Effector memory CD8-positive, alpha-beta T cell (primary cell): Measurements from ENCODE around the gene KRTAP5-6.

Experiments used
- ATAC-seq: fragments of 150-1000 bp; cut with Tn5 transposase; replicated peaks from 2 replicates; pipeline ENCODE4 v1.10.0; 2021; ENCODE audit warnings: mild to moderate bottlenecking, moderate library complexity
- DNase-seq, 3 experiments: peaks; one replicate each; pipeline ENCODE4 v3.0.0; 2021
- H3K27ac Mint-ChIP-seq, 2 donors: one replicate each; pipeline ENCODE4 v1.8.0; 2022; ENCODE audit warnings: mild to moderate bottlenecking in 2 of 2, mixed read lengths in 2 of 2, moderate library complexity in 2 of 2
- H3K27me3 Mint-ChIP-seq, 2 donors: one replicate each; pipeline ENCODE4 v1.8.0; 2022; ENCODE audit warnings: mixed read lengths in 2 of 2
- H3K36me3 Mint-ChIP-seq: one replicate; pipeline ENCODE4 v1.8.0; 2022; ENCODE audit warnings: mild to moderate bottlenecking, moderate library complexity, mixed read lengths; ENCODE audit not compliant: insufficient read depth
- H3K4me1 Mint-ChIP-seq, 2 donors: one replicate each; pipeline ENCODE4 v1.8.0; 2022; ENCODE audit warnings: low read depth in 2 of 2, mixed read lengths in 2 of 2
- H3K4me3 Mint-ChIP-seq, 2 donors: one replicate each; pipeline ENCODE4 v1.8.0; 2022; ENCODE audit warnings: mild to moderate bottlenecking in 2 of 2, mixed read lengths in 2 of 2, moderate library complexity in 2 of 2
- H3K9me3 Mint-ChIP-seq, 2 donors: one replicate each; pipeline ENCODE4 v1.8.0; 2022; ENCODE audit warnings: mixed read lengths in 2 of 2

Gene KRTAP5-6

GRCh38 chr11:1732418-1733008, 35.5 kb downstream of the KRTAP5-6 start:
- Mint-ChIP-seq H3K36me3 (no peaks in the 10 kb centered on the region), H3K27ac (no peak overlapping the region), H3K4me3 (no peak overlapping the region), H3K27me3 (peaks cover 55 to 89% of the 10 kb centered on the region in 2 donors), H3K4me1 (peaks cover 26 to 43% of the 10 kb centered on the region in 2 donors), H3K9me3 (peaks cover 8 to 17% of the 10 kb centered on the region in 2 donors)
- ATAC-seq, result no peak
- DNase-seq, result no peak

GRCh38 chr11:1733009-1733715, 36.2 kb downstream of the KRTAP5-6 start:
- no peak overlapping the region for H3K4me3 Mint-ChIP-seq
- peaks cover 49 to 85% of the 10 kb centered on the region in 2 donors for H3K27me3 Mint-ChIP-seq
- peaks cover 20 to 38% of the 10 kb centered on the region in 2 donors for H3K4me1 Mint-ChIP-seq
- peaks cover 8 to 17% of the 10 kb centered on the region in 2 donors for H3K9me3 Mint-ChIP-seq
- no peak overlapping the region for H3K27ac Mint-ChIP-seq
- no peak for DNase-seq
- no peaks in the 10 kb centered on the region for H3K36me3 Mint-ChIP-seq
- no peak for ATAC-seq

GRCh38 chr11:1733716-1734640, 37.0 kb downstream of the KRTAP5-6 start:
- H3K4me3 Mint-ChIP-seq, result peak overlapping the region in 1 of 2 donors; percentile 19
- no peaks in the 10 kb centered on the region for H3K36me3 Mint-ChIP-seq
- peaks cover 12 to 36% of the 10 kb centered on the region in 2 donors for H3K4me1 Mint-ChIP-seq
- peaks cover 41 to 84% of the 10 kb centered on the region in 2 donors for H3K27me3 Mint-ChIP-seq
- no peak for ATAC-seq
- H3K9me3 Mint-ChIP-seq, result peaks cover 8 to 17% of the 10 kb centered on the region in 2 donors
- H3K27ac Mint-ChIP-seq, result no peak overlapping the region
- DNase-seq, result no peak

- Mint-ChIP-seq H3K36me3 (no peaks in the 10 kb centered on the region), H3K27me3 (peaks cover 39 to 79% of the 10 kb centered on the region in 2 donors), H3K27ac (no peak overlapping the region), H3K4me3 (peak overlapping the region in 1 of 2 donors; percentile 19), H3K4me1 (peaks cover 11 to 30% of the 10 kb centered on the region in 2 donors), H3K9me3 (peaks cover 8 to 17% of the 10 kb centered on the region in 2 donors)
- ATAC-seq (no peak), DNase-seq (no peak)
These were observed 37.7 kb downstream of the KRTAP5-6 start for GRCh38 chr11:1734641-1735081.

GRCh38 chr11:1735271-1735670, 38.3 kb downstream of the KRTAP5-6 start:
- Mint-ChIP-seq H3K4me3 (no peak overlapping the region), H3K9me3 (peaks cover 8 to 17% of the 10 kb centered on the region in 2 donors), H3K27me3 (peaks cover 39 to 73% of the 10 kb centered on the region in 2 donors), H3K27ac (no peak overlapping the region), H3K36me3 (no peaks in the 10 kb centered on the region), H3K4me1 (peaks cover 11 to 28% of the 10 kb centered on the region in 2 donors)
- no peak for ATAC-seq
- no peak for DNase-seq

- Mint-ChIP-seq H3K9me3 (peaks cover 8 to 17% of the 10 kb centered on the region in 2 donors), H3K27ac (no peak overlapping the region), H3K4me3 (no peak overlapping the region), H3K36me3 (no peaks in the 10 kb centered on the region), H3K27me3 (peaks cover 30 to 60% of the 10 kb centered on the region in 2 donors), H3K4me1 (peaks cover 11 to 19% of the 10 kb centered on the region in 2 donors)
- DNase-seq (no peak), ATAC-seq (no peak)
These were observed 39.5 kb downstream of the KRTAP5-6 start for GRCh38 chr11:1736447-1736992.

- H3K27me3 Mint-ChIP-seq, result peaks cover 23 to 53% of the 10 kb centered on the region in 2 donors
- H3K4me3 Mint-ChIP-seq, result no peak overlapping the region
- H3K9me3 Mint-ChIP-seq, result peaks cover 8 to 17% of the 10 kb centered on the region in 2 donors
- no peak for ATAC-seq
- no peak for DNase-seq
- peaks cover 11 to 15% of the 10 kb centered on the region in 2 donors for H3K4me1 Mint-ChIP-seq
- H3K36me3 Mint-ChIP-seq, result no peaks in the 10 kb centered on the region
- no peak overlapping the region for H3K27ac Mint-ChIP-seq
These were observed 40.2 kb downstream of the KRTAP5-6 start for GRCh38 chr11:1737080-1737757.

GRCh38 chr11:1738380-1738779, 41.4 kb downstream of the KRTAP5-6 start:
- peaks cover 18 to 45% of the 10 kb centered on the region in 2 donors for H3K27me3 Mint-ChIP-seq
- no peak for ATAC-seq
- no peaks in the 10 kb centered on the region for H3K36me3 Mint-ChIP-seq
- no peak overlapping the region for H3K27ac Mint-ChIP-seq
- H3K4me1 Mint-ChIP-seq, result peaks cover 10 to 12% of the 10 kb centered on the region in 2 donors
- H3K9me3 Mint-ChIP-seq, result peaks cover 8 to 17% of the 10 kb centered on the region in 2 donors
- DNase-seq, result no peak
- no peak overlapping the region for H3K4me3 Mint-ChIP-seq

GRCh38 chr11:1739576-1739975, 42.6 kb downstream of the KRTAP5-6 start:
- no peak overlapping the region for H3K4me3 Mint-ChIP-seq
- H3K27me3 Mint-ChIP-seq, result peaks cover 9 to 33% of the 10 kb centered on the region in 2 donors
- H3K4me1 Mint-ChIP-seq, result peaks cover 0 to under 1% of the 10 kb centered on the region in 2 donors
- H3K36me3 Mint-ChIP-seq, result no peaks in the 10 kb centered on the region
- no peak for ATAC-seq
- H3K9me3 Mint-ChIP-seq, result peaks cover 8 to 17% of the 10 kb centered on the region in 2 donors
- H3K27ac Mint-ChIP-seq, result no peak overlapping the region
- no peak for DNase-seq

- Mint-ChIP-seq H3K36me3 (no peaks in the 10 kb centered on the region), H3K27ac (no peak overlapping the region), H3K27me3 (peaks cover under 1 to 19% of the 10 kb centered on the region in 2 donors), H3K9me3 (peaks cover 8 to 10% of the 10 kb centered on the region in 2 donors), H3K4me3 (no peak overlapping the region), H3K4me1 (no peaks in the 10 kb centered on the region)
- ATAC-seq (no peak), DNase-seq (no peak)
These were observed 44.0 kb downstream of the KRTAP5-6 start for GRCh38 chr11:1740786-1741530.

GRCh38 chr11:1741741-1742140, 44.7 kb downstream of the KRTAP5-6 start:
- peaks cover 0 to 3% of the 10 kb centered on the region in 2 donors for H3K4me1 Mint-ChIP-seq
- peaks cover 2 to 4% of the 10 kb centered on the region in 2 donors for H3K9me3 Mint-ChIP-seq
- peaks cover 0 to 11% of the 10 kb centered on the region in 2 donors for H3K27me3 Mint-ChIP-seq
- ATAC-seq, result no peak
- H3K36me3 Mint-ChIP-seq, result no peaks in the 10 kb centered on the region
- no peak overlapping the region for H3K27ac Mint-ChIP-seq
- no peak overlapping the region for H3K4me3 Mint-ChIP-seq
- no peak for DNase-seq

- H3K27me3 Mint-ChIP-seq, result peaks cover 0 to 10% of the 10 kb centered on the region in 2 donors
- peaks cover 0 to 3% of the 10 kb centered on the region in 2 donors for H3K4me1 Mint-ChIP-seq
- no peak overlapping the region for H3K4me3 Mint-ChIP-seq
- ATAC-seq, result no peak
- H3K9me3 Mint-ChIP-seq, result peaks cover 0 to 2% of the 10 kb centered on the region in 2 donors
- no peak for DNase-seq
- H3K27ac Mint-ChIP-seq, result no peak overlapping the region
- no peaks in the 10 kb centered on the region for H3K36me3 Mint-ChIP-seq
These were observed 45.4 kb downstream of the KRTAP5-6 start for GRCh38 chr11:1742371-1742770.
